Central memory CD8-positive, alpha-beta T cell (primary cell): ENCODE data around the gene KRTAP5-8.

ENCODE experiments used
- ATAC-seq: fragments of 150-1000 bp; cut with Tn5 transposase; replicated peaks from 2 replicates; pipeline ENCODE4 v1.10.0; 2022; ENCODE audit warnings: mild to moderate bottlenecking, moderate FRiP score, moderate number of reproducible peaks; ENCODE audit not compliant: poor library complexity, severe bottlenecking; ENCODE audit errors: extremely low read depth
- DNase-seq, 2 donors: peaks; one replicate each; pipeline ENCODE4 v3.0.0; 2021; ENCODE audit warnings: low spot score in 2 of 2
- H3K27ac Mint-ChIP-seq: one replicate; pipeline ENCODE4 v1.8.0; 2022; ENCODE audit warnings: low read depth, mild to moderate bottlenecking, moderate library complexity, mixed read lengths
- H3K27me3 Mint-ChIP-seq: one replicate; pipeline ENCODE4 v1.8.0; 2022; ENCODE audit warnings: mixed read lengths
- H3K36me3 Mint-ChIP-seq: one replicate; pipeline ENCODE4 v1.8.0; 2022; ENCODE audit warnings: mild to moderate bottlenecking, moderate library complexity, mixed read lengths; ENCODE audit not compliant: insufficient read depth
- H3K4me1 Mint-ChIP-seq: one replicate; pipeline ENCODE4 v1.8.0; 2022; ENCODE audit warnings: mixed read lengths
- H3K4me3 Mint-ChIP-seq: one replicate; pipeline ENCODE4 v1.8.0; 2022; ENCODE audit warnings: mild to moderate bottlenecking, moderate library complexity, mixed read lengths
- H3K9me3 Mint-ChIP-seq: one replicate; pipeline ENCODE4 v1.8.0; 2022; ENCODE audit warnings: mixed read lengths

KRTAP5-8 gene

GRCh38 chr11:71499546-71499945, 38.3 kb upstream of the KRTAP5-8 start:
- Mint-ChIP-seq H3K4me3 (no peak overlapping the region), H3K9me3 (no peaks in the 10 kb centered on the region), H3K36me3 (peaks cover 48% of the 10 kb centered on the region), H3K4me1 (no peaks in the 10 kb centered on the region), H3K27me3 (no peaks in the 10 kb centered on the region), H3K27ac (no peak overlapping the region)
- DNase-seq (no peak), ATAC-seq (no peak)

GRCh38 chr11:71500601-71501021, 37.2 kb upstream of the KRTAP5-8 start:
- ATAC-seq: no peak
- Mint-ChIP-seq H3K9me3 (no peaks in the 10 kb centered on the region), H3K36me3 (peaks cover 38% of the 10 kb centered on the region), H3K27me3 (no peaks in the 10 kb centered on the region), H3K4me3 (no peak overlapping the region), H3K27ac (no peak overlapping the region), H3K4me1 (no peaks in the 10 kb centered on the region)
- no peak for DNase-seq

DNA sequence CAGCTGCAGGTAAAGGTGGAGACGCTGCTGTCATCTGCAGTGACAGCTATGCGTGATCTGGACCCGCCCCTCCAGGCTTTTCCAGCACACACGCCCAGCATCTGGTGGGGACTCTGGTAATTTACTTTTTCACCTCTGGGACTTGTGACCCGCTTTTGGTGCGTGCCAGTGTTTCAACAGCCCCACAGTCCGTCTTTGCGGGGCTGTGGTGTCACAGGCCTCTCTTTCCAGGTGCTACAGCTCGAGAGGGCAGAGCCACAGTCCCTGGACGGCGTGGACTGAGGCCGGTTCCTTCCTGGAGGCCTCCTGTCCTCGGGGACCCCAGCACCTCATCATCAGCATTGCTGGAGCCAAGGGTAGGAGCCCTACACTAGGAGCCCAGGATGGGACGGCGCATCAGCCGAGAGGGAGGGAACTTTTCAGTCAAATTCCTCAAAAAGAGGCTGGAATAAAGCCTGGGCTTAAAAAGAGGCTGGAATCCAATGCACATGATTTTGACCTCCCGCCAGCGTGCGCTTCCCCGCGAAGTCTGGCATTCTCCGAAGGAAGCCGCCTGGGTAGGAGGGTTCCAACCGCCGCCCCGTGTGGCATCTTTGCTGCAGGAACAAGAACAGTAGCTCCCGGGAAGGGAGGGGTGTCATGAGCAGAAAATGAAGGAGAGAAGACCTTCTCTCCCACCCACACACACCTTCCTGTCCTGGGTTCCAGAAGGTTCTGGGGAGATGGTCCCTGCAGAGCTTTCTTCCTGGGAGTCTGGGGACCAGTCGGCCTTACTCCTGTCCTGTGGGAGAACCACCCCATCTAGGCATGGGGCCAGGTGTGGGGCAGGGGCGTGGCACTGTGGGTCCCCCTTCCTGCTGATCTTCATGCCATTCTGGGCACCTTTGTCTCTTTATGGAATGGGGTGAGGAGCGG, 36.5 kb upstream of the KRTAP5-8 start:
- Mint-ChIP-seq H3K9me3 (no peaks in the 10 kb centered on the region), H3K27ac (no peak overlapping the region), H3K4me3 (no peak overlapping the region), H3K27me3 (no peaks in the 10 kb centered on the region), H3K36me3 (peaks cover 36% of the 10 kb centered on the region), H3K4me1 (no peaks in the 10 kb centered on the region)
- ATAC-seq (no peak), DNase-seq (no peak)

DNA sequence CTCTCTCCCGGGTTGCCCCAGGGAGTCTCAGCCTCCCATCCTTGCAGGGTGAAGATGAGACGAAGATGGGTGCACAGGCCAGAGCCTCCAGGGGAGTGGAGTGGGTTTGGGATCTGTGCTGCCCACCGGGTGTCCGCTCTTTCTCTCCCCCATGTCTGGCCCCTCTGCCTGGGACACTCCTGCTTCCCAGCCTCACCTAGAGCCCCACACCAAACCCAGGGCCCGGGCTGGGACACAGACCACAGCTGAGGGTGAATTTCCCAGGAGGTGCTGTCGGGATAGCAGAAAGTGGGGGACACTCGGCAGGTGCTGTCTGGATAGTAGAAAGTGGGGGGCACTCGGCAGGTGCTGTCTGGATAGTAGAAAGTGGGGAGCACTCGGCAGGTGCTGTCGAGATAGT, 35.8 kb upstream of the KRTAP5-8 start:
- peaks cover 32% of the 10 kb centered on the region for H3K36me3 Mint-ChIP-seq
- ATAC-seq (no peak), DNase-seq (no peak)
- no peak overlapping the region for H3K4me3 Mint-ChIP-seq
- no peaks in the 10 kb centered on the region for H3K27me3 Mint-ChIP-seq
- no peaks in the 10 kb centered on the region for H3K4me1 Mint-ChIP-seq
- H3K27ac Mint-ChIP-seq: no peak overlapping the region
- no peaks in the 10 kb centered on the region for H3K9me3 Mint-ChIP-seq

DNA sequence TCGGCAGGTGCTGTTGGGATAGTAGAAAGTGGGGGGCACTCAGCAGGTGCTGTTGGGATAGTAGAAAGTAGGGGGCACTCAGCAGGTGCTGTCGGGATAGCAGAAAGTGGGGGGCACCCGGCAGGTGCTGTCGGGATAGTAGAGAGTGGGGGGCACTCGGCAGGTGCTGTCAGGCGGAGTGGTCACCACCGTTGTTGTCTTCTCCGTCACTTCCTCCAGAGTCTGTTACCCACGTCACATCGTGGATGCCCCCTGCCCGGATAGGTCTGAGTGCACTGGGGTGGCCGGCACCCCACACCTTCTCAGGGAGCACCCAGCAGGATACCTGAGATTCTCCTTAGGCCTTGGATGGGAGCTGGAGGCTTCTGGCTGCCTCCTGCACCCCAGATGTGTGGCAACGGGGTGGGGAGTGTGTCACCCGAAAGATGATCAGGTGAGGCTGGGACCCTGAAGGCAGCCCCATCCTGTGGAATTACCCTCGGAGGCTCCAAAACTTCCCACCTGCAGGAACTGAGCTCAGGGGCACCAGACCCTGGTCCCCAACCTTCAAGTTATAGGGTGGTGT, 34.9 kb upstream of the KRTAP5-8 start:
- peaks cover 23% of the 10 kb centered on the region for H3K36me3 Mint-ChIP-seq
- H3K9me3 Mint-ChIP-seq: peaks cover under 1% of the 10 kb centered on the region
- no peak for DNase-seq
- no peak for ATAC-seq
- no peaks in the 10 kb centered on the region for H3K4me1 Mint-ChIP-seq
- no peaks in the 10 kb centered on the region for H3K27me3 Mint-ChIP-seq
- no peak overlapping the region for H3K27ac Mint-ChIP-seq
- H3K4me3 Mint-ChIP-seq: no peak overlapping the region

DNA sequence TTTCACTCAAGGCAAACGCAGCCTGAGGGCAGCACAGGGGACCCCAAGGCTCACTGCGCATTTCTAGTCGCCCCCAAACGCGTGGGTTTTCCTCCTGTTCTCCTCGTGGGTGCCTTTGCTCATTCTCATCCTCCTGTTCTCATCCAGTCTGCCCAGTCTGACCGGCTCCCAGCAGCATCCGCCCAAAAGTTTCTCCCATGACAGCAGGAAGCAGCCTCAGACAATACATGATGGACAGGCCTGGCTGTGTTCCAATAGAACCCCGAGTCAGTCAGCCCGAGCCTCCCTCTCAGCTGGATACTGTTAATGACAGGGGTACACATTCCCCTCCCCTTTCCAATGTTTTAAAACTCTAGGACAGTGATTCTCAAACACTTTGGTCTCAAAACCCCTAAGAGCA, 33.3 kb upstream of the KRTAP5-8 start:
- DNase-seq: no peak
- H3K36me3 Mint-ChIP-seq: peaks cover 10% of the 10 kb centered on the region
- H3K4me1 Mint-ChIP-seq: no peaks in the 10 kb centered on the region
- peaks cover 16% of the 10 kb centered on the region for H3K9me3 Mint-ChIP-seq
- H3K27ac Mint-ChIP-seq: no peak overlapping the region
- ATAC-seq: no peak
- H3K27me3 Mint-ChIP-seq: no peaks in the 10 kb centered on the region
- H3K4me3 Mint-ChIP-seq: no peak overlapping the region

DNA sequence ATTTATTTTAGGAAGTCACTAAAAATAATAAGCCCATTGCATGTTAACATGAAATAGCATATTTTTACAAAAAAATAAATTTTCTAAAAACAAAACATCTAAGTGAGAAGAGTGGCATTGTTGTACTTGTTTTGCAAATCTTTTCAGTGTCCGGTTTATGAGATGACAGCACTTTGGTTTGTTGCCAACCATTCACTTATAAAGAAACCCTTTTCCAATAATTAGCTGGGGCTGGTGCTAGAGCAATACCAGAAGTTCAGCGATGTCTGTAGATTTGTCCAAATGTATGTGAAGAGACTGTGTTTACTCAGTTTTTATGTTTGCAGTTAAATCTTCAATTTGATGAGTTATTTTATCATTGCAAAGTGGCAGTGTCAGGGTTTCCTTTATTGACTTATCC, 32.8 kb upstream of the KRTAP5-8 start:
- DNase-seq (no peak), ATAC-seq (no peak)
- Mint-ChIP-seq H3K9me3 (peaks cover 20% of the 10 kb centered on the region), H3K27me3 (no peaks in the 10 kb centered on the region), H3K27ac (no peak overlapping the region), H3K4me3 (no peak overlapping the region), H3K4me1 (no peaks in the 10 kb centered on the region), H3K36me3 (peaks cover 10% of the 10 kb centered on the region)

DNA sequence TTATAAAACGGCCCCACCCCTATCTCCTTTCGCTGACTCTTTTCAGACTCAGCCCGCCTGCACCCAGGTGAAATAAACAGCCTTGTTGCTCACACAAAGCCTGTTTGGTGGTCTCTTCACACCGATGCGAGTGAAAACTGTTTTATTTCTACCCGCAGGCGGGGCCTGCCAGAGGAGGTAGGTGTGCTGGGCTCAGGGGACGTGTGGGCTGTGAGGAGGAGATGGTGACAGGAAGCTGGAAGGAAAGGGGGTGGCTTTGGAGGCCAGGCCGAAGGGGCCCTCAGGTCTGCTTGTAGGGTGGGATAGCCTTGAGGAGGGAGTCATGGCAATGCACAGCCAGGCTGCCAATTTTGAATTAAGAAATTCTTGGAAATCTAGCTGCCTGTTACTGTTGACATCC, 32.0 kb upstream of the KRTAP5-8 start:
- Mint-ChIP-seq H3K4me3 (no peak overlapping the region), H3K27ac (no peak overlapping the region), H3K4me1 (no peaks in the 10 kb centered on the region), H3K27me3 (no peaks in the 10 kb centered on the region), H3K36me3 (peaks cover 9% of the 10 kb centered on the region), H3K9me3 (peaks cover 20% of the 10 kb centered on the region)
- DNase-seq: no peak
- no peak for ATAC-seq

- H3K27ac Mint-ChIP-seq: no peak overlapping the region
- H3K36me3 Mint-ChIP-seq: peaks cover 2% of the 10 kb centered on the region
- H3K4me3 Mint-ChIP-seq: no peak overlapping the region
- ATAC-seq (no peak), DNase-seq (no peak)
- no peaks in the 10 kb centered on the region for H3K4me1 Mint-ChIP-seq
- no peaks in the 10 kb centered on the region for H3K27me3 Mint-ChIP-seq
- peaks cover 22% of the 10 kb centered on the region for H3K9me3 Mint-ChIP-seq
Measured at GRCh38 chr11:71507102-71507501, 30.7 kb upstream of the KRTAP5-8 start.

- ATAC-seq: no peak
Measured at GRCh38 chr11:71518506-71519471, 19.0 kb upstream of the KRTAP5-8 start.

DNA sequence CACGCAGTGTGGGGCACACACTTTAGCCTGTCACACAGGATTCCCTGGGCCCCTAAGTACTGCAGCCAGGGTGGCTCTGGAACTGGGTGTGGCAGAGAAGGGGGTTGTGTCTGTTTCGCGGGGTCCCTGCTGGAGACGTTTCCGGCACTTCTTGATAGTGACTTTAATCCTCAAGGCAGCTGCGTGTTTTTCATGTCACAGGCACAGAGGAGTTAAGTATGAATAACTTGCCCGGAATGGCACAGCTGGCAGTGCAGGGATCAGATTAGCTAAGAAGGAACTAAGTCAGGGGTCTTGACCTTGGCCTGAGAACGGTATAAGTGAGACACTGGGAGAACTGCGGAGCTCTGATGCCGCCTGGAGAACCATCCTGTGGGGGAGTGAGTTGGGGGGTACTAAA, 18.3 kb upstream of the KRTAP5-8 start:
- Mint-ChIP-seq H3K9me3 (peaks cover 9% of the 10 kb centered on the region), H3K27ac (no peak overlapping the region), H3K27me3 (no peaks in the 10 kb centered on the region), H3K4me1 (no peaks in the 10 kb centered on the region), H3K36me3 (no peaks in the 10 kb centered on the region), H3K4me3 (no peak overlapping the region)
- ATAC-seq (no peak), DNase-seq (no peak)

More at GRCh38 chr11:71518506-71519471, 19.0 kb upstream of the KRTAP5-8 start:
- no peaks in the 10 kb centered on the region for H3K4me1 Mint-ChIP-seq
- H3K27ac Mint-ChIP-seq: no peak overlapping the region
- peaks cover 12% of the 10 kb centered on the region for H3K9me3 Mint-ChIP-seq
- H3K27me3 Mint-ChIP-seq: no peaks in the 10 kb centered on the region
- no peak for DNase-seq
- no peak overlapping the region for H3K4me3 Mint-ChIP-seq
- H3K36me3 Mint-ChIP-seq: no peaks in the 10 kb centered on the region

DNA sequence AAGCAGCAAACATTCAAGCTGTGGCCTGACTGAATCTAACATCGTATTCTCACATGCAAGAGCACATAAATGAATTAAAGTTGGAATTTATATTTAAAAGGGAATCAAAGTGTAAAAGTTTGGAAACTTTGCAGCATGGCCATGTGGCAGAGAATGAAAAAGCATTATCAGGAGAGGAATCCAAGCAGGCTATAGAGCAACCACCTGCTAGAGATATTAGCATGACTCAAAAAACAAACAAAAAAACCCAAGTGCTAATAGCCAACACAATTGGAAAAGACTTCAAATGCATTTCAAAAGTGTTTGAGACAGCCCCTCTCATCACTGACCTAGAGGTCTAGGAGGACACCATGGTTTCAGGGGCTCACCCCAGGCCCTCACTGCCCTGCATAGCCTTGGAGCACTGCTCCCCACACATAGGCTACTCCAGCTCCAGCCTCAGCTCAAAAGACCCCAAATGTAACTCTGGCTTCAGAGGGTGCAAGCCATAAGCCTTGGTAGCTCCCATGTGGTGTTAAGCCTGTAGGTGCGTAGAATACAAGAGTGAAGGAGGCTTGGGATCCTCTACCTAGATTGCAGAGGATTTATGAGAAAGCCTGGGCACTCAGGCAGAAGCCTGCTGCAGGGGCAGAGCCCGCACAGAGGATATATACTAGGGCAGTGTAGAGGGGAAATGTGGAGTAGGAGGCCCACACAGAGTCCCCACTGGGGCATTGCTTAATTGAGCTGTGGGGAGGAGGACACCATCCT, 12.5 kb upstream of the KRTAP5-8 start:
- peaks cover 9% of the 10 kb centered on the region for H3K9me3 Mint-ChIP-seq
- no peak overlapping the region for H3K4me3 Mint-ChIP-seq
- H3K27ac Mint-ChIP-seq: no peak overlapping the region
- H3K36me3 Mint-ChIP-seq: no peaks in the 10 kb centered on the region
- ATAC-seq: no peak
- H3K4me1 Mint-ChIP-seq: no peaks in the 10 kb centered on the region
- H3K27me3 Mint-ChIP-seq: peaks cover 27% of the 10 kb centered on the region
- no peak for DNase-seq
